ENCODE measurements around the gene KSR1.

The KSR1 gene

DNA sequence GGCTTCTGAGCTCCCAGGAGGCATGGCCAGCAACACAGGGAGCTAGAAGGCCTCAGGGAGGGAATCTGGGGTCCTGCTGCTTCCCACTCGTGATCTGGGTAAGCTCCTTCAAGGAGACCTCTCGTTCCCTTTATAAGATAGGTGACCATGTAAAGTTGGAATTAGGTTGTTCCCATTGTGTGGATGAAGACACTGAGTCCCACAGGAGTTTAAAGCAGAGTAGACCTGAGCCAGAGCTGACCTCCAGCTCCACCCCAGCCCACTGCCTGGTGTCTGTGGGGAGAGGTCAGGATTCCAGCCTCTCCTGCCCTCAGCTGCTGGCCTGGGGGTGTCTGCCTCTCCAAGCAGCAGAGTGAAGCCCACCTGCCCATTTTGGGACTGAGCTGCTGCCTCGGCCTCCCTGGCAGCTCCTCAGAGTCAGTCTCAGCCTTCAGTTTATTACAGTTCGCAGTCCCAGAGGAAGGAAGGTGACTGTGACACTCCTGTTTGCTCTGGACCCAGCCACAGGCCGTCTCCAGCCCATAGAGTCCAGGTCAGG, 141.6 kb downstream of the KSR1 start:
- in situ Hi-C loops (cut with MboI; ENCODE audit: low sequenced_read_pairs) = loop anchor here (25.0 kb wide), 1 partner anchor 111 kb away; no protein-coding TSS in a partner anchor

DNA sequence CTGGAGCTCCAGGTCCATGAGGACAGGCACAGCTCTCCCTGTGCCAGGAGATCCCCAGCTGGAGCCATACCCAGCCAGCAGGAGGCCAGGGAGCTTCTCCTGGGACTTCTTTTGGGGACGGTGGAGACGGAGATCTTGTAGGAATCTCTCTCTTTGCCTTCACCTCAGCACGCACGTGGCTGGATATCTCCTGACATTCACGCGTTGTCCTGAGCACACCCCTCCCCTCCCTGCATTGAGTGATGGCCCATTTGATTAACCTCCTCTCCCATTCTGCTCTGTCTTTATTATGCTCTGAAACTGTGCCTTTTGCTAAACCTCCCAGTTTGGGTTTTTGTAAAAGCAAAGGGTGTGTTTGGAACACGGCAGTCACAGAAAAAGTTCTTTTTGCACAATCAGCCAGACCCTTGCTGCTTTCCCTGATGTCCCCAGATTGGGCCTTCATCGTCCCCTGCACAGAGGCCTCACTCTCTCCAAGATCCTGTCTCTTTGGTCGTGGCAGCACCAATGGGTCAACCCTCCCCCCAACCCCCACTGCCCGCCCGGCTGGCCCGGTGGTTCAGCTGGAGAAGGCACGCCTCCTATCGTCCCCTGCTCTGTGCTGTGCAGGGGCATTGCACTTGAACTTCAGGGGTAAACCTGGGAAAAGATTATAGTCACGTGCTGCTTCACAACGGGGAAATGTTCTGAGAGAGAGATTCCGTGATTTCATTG, 142.2 kb downstream of the KSR1 start:
- in situ Hi-C loops (cut with MboI; ENCODE audit: low sequenced_read_pairs) = loop anchor here (25.0 kb wide), 1 partner anchor 111 kb away; no protein-coding TSS in a partner anchor

DNA sequence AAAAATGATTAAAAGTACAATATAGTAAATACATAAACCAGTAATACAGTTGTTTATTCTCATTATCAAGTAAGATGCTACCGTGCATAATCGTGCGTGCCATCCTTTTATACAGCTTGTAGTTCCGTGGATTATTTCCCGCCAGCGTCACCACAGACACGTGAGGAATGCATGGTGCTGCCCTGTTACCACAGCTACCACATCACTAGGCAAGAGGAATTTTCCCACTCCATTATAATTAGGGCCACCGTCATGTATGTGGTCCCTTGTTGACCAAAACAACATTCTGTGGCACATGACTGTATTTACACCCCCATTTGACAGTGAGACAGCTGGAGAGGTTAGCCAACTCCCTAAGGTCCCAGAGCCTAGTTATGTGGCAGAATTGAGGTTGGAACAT, 144.2 kb downstream of the KSR1 start:
- in situ Hi-C loops (cut with MboI; ENCODE audit: low sequenced_read_pairs) = loop anchor here (25.0 kb wide), 3 partner anchors 238 to 363 kb away; partner anchors contain the start of gene LYRM9

DNA sequence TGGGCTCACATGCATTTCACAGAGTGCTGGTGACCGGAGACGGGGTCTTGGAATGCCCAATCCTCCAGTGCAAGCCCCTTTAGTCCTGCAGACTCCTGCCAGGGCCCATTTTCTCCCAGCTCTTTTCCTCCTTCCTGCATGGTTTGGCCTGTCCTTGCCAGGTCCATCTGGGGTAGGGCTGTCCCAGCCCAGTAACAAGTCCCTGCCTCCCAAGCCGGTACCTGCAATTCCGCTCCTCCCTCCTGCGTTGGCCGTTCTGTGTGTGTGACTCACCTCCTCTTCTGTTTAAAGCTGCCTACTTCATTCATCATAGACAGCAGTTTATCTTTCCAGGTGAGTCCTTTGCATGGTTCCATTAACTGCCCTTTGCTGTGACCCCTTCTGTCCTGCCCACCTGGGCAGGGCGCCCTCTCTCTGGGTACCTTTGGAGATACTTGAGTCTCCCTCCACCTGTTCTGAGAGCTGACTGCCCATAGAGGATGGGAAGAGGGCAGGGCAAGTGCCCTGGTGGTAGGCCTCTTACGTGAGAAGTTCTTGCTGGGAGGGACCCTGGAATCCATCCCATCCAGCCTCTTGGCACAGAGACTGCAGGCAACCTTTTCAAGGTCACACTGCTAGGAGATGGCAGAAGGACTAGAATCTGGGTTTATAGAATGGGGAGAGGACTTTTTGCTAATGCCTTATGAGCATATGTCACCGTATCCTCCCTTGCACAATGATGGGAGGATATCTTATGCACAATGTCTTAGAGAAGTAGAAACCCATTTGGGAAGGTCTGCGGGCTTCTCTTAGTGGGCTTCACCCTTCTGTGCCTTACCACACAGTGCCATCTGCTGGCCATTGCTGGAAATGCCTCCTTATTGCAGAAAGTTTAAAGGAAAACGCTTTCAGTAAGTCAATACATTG, 145.1 kb downstream of the KSR1 start:
- in situ Hi-C loops (cut with MboI; ENCODE audit: low sequenced_read_pairs) = loop anchor here (25.0 kb wide), 3 partner anchors 239 to 364 kb away; partner anchors contain the start of gene LYRM9

DNA sequence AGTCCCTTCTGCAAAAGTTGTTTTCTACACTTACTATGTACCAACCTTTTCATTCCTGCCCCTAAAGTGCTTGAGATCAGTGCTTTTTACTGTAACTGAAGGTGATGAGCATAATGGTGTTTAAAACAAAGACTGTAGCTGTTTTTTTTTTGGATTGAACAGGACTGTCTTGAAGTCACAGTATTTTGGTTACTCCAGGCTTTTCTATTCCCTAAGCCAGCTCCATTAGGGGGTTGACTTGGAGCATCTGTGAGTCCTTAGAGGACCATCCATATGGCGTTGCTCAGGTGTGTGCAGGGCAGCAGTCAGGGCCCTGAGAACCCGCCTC, 145.7 kb downstream of the KSR1 start:
- in situ Hi-C loops (cut with MboI; ENCODE audit: low sequenced_read_pairs) = loop anchor here (25.0 kb wide), 3 partner anchors 240 to 365 kb away; partner anchors contain the start of gene LYRM9

DNA sequence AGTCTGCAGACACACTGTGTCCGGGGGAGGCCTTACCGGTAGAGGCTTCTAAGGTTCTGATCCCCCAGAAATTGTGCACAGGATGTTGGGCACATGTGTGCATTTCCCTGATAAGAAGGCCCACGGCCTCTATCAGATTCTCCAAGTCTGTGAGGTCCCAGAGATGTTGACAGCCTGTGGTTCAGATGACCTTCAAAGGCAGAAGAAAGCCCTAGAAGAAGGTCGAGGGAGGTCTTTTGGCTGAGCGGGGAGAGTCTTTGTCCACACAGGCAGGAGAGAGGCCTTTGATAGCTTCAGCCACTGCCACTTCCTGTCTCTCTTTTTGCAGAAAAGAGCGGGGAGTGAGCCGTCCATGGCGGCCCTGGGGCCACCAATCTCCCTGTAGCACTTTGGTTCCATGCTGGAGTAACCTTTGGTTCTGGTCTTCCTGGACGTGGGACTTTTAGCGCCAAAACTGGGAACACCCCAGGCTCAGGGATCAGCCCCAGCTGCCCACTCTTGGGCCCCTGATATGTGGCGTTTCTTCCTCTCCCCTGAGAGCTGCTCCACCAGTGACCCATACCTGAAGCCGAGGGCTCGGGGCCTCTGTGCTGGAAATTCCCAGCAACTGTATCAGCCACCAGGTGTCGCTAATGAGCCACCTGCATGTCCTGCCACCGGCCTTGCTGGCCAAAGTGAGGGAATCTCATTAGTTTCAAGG, 146.6 kb downstream of the KSR1 start:
- in situ Hi-C loops (cut with MboI; ENCODE audit: low sequenced_read_pairs) = loop anchor here (25.0 kb wide), 3 partner anchors 241 to 366 kb away; partner anchors contain the start of gene LYRM9

DNA sequence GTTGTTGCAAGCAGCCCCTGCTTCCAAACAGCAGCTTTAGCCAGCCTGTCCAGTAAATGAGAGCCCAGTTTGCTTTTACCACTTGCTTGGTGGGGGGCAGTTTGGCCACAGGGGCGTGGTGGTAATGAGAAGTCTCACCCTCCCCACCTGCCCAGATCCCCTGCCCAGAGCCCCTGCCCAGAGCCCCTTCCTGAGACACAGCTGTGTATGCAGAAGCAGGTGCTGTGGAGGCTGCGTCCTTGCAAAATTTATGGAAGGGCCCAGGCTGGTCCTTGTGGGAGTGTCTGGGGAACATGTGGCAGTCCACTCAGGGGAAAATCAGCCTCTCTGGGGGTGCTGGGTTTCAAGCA, 147.1 kb downstream of the KSR1 start:
- in situ Hi-C loops (cut with MboI; ENCODE audit: low sequenced_read_pairs) = loop anchor here (25.0 kb wide), 3 partner anchors 241 to 366 kb away; partner anchors contain the start of gene LYRM9

DNA sequence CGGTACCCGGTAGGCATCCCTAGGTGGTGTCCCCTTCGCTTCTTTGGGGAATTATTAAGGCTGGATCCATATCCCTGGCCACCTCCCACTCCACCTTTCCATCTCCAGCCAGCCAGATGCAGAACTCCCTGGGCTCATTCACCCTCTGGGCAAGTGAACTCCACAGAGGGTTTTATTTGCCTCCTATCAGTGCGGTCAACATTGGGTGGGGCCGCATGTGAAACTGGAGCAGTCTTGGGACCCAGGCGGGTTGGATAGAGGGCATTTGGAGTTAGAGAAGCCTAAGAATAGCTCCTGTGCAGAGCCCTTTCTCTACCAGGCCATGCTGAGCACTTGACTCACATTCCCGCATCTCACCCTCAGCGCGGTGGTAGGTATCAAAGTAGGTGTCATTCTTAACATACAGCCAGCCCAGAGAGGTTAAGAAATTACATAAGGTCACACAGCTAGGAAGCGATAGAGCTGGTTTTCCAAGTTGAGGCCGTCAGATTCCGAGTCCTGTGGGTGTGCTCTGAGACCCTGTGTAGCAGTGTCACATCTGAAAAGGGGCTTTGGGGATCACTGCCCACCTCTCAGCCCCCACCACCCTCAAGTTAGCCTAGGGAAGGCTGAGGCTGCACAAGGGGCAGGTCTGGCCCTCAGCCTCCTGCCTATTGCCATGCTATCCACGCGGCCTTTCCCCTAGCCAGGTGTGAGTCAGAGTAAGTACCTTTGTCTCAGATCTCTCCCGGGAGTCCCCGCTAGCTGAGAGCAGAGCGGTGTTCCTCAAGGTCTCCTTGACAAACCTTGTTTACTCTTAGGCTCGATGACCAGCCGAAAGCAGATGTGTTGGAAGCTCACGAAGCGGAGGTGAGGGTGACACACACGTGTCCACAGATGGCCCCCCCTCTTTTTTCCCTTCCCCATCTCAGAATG, 147.9 kb downstream of the KSR1 start:
- in situ Hi-C loops (cut with MboI; ENCODE audit: low sequenced_read_pairs) = loop anchor here (25.0 kb wide), 3 partner anchors 242 to 367 kb away; partner anchors contain the start of gene LYRM9

DNA sequence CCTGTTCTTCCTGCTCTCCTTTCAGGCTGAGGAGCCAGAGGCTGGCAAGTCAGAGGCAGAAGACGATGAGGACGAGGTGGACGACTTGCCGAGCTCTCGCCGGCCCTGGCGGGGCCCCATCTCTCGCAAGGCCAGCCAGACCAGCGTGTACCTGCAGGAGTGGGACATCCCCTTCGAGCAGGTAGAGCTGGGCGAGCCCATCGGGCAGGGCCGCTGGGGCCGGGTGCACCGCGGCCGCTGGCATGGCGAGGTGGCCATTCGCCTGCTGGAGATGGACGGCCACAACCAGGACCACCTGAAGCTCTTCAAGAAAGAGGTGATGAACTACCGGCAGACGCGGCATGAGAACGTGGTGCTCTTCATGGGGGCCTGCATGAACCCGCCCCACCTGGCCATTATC, 149.2 kb downstream of the KSR1 start:
- in situ Hi-C loops (cut with MboI; ENCODE audit: low sequenced_read_pairs) = loop anchor here (25.0 kb wide), 3 partner anchors 243 to 368 kb away; partner anchors contain the start of gene LYRM9

DNA sequence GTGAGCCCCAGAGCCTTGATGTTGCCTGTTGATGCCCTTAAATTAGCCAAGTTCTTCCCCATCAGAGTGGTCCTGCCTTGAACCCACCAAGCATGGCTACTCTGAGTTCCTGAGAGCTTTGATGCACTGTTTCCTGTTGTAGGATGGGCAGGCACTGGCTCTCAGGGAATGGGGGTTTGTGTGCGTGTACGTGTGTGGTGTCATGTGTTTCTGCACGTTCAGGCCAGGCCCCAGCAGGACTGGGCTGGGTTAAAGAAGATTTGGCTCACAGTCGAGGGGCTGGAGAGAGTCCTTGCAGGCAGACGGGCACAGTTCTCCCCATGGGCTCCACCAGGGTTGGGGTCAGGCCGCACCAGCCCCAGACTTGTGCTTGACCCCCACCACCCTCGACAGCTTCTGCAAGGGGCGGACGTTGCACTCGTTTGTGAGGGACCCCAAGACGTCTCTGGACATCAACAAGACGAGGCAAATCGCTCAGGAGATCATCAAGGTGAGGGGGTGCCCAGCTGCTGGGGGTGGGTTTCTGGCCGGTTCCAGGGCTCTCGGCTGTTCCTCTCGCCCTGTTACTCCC, 151.4 kb downstream of the KSR1 start:
- in situ Hi-C loops (cut with MboI; ENCODE audit: low sequenced_read_pairs) = loop anchor here (25.0 kb wide), 3 partner anchors 245 to 370 kb away; partner anchors contain the start of gene LYRM9

DNA sequence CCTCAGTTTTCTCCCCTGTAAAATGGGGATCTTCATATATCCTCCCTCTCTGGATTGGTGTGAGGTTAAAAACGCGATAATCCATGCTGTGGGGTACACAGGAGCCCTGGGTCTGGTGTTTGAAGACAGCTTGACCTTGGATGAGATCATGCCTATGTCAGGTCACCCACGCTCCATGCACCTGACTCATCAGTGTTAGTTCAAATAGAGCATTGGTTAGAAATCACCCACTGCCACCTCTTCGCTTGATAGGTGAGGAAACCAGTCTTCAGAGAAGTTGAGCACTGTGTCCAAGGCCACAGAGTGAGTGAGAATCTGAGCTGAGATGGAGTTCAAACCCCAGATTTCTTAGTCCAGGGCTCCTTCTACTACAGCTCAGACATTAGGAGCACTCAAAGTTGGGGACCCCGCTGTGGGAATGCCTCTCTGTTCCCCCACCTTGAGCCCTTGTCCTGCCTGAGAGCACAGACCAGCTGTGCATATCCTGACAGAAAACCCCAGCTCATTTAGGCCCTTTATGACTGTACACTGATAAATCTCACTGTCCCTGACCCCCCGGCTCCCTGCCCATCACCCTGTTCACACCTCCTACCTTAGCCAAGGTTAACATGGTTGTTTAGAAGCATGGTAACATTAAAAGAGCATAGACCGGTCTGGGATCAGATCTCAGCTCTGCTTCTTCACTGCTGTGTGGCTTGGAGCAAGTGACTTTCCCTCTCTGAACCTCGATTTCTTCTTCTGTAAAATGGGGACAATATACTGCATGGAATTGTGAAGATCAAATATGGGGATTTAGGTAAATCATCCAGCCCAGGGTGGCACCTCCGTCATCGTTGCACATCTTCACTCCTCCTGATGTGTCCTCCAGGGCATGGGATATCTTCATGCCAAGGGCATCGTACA, 152.3 kb downstream of the KSR1 start:
- in situ Hi-C loops (cut with MboI; ENCODE audit: low sequenced_read_pairs) = loop anchor here (25.0 kb wide), 3 partner anchors 246 to 371 kb away; partner anchors contain the start of gene LYRM9

DNA sequence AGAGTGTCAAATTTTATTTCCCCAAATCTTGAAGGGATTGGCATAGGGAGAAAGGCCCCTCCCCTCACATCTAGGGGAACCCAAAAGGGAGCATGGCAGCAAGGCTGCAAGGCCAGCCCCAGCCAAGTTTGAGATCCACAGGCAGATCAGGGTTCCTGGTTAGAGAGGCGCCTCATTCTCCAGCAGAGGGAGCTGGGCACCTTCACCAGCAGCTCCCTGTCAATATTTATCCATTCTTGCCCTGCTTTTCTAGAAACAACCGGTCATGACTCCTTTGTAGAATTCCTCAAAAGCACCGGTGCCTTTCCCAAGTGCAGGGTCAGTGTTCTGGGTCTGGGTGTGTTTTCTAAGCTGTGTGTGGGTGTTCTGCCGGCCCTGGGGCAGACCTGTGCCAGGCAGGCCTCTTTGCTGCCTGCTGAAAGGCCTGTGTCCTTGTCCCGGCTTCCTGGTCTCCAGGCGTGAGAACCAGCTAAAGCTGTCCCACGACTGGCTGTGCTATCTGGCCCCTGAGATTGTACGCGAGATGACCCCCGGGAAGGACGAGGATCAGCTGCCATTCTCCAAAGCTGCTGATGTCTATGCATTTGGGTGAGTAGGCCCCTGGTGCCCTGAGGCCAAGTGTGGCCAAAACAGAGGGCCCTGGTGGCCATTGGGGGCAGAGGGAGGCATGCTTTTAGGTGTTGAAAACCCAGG, 153.5 kb downstream of the KSR1 start:
- in situ Hi-C loops (cut with MboI; ENCODE audit: low sequenced_read_pairs) = loop anchor here (25.0 kb wide), 3 partner anchors 247 to 372 kb away; partner anchors contain the start of gene LYRM9

DNA sequence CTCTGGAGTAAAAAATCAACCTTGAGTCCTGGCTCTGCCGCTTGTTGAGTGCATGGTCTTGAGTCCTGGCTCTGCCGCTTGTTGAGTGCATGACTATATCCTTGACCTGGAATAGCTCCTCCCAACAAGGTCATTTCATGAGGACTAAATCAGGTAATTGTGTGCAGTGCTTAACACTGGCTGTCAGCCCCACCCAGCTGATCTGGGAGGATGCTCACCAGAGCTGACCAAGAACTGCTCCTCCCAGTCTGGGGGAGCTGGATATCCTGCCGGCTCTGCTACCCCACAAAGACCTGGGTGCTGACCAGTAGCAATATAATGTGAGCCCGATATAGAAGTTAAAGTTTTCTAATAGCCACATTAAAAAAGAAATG, 154.0 kb downstream of the KSR1 start:
- in situ Hi-C loops (cut with MboI; ENCODE audit: low sequenced_read_pairs) = loop anchor here (25.0 kb wide), 3 partner anchors 248 to 373 kb away; partner anchors contain the start of gene LYRM9

DNA sequence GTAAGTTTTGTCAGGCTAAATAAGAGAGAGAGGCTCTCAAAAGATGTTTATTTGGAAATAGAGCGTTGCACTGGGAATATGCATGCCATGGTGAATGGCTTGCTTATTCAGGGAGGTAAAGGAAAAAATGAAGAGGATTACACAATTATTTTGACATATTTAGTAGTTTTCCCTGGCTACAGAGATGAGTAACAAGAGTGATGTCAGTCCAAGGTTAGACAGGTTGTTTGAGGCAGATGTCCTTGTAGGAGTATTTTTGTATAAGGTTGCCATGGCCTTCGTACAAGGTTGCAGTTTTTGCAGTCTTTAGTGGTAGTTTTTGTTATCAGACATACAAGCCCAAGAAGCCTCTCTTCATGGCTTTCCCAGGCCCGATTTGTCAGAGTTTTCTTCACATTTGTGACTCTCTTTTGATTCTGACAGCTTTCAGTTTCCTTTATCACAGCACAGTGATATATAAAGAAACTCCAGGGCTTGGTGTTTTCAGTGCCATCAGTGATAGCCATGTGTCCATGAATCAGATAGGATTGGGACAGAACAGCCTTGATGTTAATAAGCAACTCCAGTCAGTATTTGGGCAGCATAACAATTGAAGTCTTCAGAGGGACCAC, 156.0 kb downstream of the KSR1 start:
- in situ Hi-C loops (cut with MboI; ENCODE audit: low sequenced_read_pairs) = loop anchor here (25.0 kb wide), 3 partner anchors 250 to 375 kb away; partner anchors contain the start of gene LYRM9

DNA sequence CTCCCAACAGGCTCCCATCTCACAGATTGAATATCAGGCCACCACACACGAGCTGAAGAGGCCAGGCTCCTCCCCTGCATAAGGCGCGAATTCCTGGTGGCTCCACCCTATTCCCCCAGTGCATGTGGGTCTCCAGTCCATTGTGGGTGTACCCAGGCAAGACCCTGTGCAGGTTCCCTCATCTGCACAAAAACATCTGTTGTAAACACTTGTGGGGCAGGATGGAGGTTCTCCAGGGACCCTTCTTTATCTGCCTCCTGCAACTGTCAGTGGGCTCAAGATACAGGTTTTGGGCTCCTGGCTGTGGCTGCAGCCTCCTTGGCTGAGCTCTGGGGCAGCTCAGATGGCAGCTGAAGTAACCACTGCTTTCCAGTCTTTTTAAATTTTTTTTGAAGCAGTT, 157.2 kb downstream of the KSR1 start:
- in situ Hi-C loops (cut with MboI; ENCODE audit: low sequenced_read_pairs) = loop anchor here (25.0 kb wide), 3 partner anchors 251 to 376 kb away; partner anchors contain the start of gene LYRM9

DNA sequence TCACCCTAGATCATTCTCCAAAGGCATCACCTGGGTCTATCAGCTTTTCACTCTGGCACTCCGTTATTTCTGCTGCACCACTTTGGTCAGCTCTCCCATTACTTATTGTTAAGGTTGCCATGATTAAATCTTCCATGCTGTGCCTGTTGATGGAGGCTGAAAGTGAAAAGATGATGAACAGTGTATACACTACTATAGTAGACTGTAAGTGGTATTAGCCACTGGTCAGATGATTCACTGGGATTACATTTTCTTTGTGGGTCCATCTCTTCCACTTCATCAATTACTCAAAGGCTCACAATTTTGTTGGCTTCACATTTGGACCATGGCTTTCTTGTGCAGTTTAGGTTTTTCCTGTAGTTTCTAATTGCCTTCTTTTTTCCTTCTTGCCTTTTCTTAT, 158.9 kb downstream of the KSR1 start:
- in situ Hi-C loops (cut with MboI; ENCODE audit: low sequenced_read_pairs) = loop anchor here (25.0 kb wide), 3 partner anchors 253 to 378 kb away; partner anchors contain the start of gene LYRM9

DNA sequence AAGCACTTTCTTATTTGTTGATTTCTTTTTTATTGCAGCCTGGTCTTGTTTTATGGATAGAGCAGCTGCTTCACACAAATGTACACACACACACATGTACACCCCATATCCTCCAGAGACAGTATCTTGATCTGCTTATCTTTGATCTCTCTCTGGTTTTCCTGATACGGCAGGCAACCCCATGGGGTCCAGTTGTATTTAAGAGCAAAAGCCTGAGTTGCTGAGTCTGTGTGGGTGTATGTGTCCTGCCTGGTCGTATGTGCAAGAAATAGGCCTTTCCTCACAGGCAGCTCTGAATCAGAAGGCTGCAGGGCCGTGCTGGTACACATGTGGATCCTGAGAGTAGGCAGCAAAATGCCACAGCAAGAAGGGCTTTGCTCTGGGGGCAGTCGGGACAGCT, 160.2 kb downstream of the KSR1 start:
- in situ Hi-C loops (cut with MboI; ENCODE audit: low sequenced_read_pairs) = loop anchor here (25.0 kb wide), 3 partner anchors 254 to 379 kb away; partner anchors contain the start of gene LYRM9

Measured in HL-60/S4 treated with retinoic acid at 250 ng/mL for 4 days and 3 days (cell line).